Measurements from ENCODE around the gene CPSF7. TPM values are rescaled to one million over a fixed set of nuclear protein-coding genes. Genes with fewer than 3 reads are reported as not detected.
"Not testable (repeated sequence)": the region's sequence is repeated elsewhere in the genome, so short reads cannot be mapped to it uniquely, and the experiment has no call there.

The CPSF7 gene
- total RNA-seq, 1 donor from 2014 or later: 75.8 TPM

GRCh38 chr11:61401173-61401572, 28.6 kb downstream of the CPSF7 start:
- TF ChIP-seq, protein P1, sequence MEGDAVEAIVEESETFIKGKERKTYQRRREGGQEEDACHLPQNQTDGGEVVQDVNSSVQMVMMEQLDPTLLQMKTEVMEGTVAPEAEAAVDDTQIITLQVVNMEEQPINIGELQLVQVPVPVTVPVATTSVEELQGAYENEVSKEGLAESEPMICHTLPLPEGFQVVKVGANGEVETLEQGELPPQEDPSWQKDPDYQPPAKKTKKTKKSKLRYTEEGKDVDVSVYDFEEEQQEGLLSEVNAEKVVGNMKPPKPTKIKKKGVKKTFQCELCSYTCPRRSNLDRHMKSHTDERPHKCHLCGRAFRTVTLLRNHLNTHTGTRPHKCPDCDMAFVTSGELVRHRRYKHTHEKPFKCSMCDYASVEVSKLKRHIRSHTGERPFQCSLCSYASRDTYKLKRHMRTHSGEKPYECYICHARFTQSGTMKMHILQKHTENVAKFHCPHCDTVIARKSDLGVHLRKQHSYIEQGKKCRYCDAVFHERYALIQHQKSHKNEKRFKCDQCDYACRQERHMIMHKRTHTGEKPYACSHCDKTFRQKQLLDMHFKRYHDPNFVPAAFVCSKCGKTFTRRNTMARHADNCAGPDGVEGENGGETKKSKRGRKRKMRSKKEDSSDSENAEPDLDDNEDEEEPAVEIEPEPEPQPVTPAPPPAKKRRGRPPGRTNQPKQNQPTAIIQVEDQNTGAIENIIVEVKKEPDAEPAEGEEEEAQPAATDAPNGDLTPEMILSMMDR (IDR thresholded peaks at IDR 0.05): no peak
- Histone ChIP-seq H3K9me3 (no peaks in the 10 kb centered on the region), H3K4me1 (no peaks in the 10 kb centered on the region), H3K27me3 (no peaks in the 10 kb centered on the region), H3K36me3 (peaks cover 81% of the 10 kb centered on the region), H3K4me3 (no peak overlapping the region), H3K27ac (no peak overlapping the region)
- intact Hi-C loops (cut with DNase I): no loop called here
- DNase-seq (no peak), ATAC-seq (no peak)

DNA sequence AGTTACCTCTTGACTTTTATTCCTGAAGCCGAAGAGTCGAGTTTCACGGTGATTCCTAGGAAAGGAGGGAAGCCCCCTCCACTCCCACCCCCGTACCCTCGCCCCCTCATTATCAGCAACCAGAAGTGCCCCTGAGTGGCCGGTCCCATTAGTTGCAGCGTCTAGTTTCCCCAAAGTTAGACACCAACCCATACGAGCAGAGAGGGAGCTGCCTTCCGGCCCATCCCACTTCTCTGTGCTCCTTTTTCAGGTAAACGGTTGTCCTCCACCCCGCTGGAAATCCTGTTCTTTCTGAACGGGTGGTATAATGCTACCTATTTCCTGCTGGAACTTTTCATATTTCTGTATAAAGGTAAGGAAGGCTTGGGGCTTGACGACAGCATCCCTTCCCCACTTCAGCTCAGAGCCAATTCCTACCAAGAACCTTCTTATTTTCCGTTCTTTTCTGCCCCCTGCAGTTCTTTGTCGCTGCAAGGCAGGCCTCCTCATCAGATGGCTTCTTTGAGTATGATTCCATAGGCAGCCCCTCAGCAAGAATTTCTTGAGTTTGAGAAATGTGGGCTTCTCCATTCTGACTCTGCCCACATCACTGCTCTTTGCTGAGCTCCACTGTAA, 36.7 kb downstream of the CPSF7 start:
- ATAC-seq: no peak

GRCh38 chr11:61390161-61390560, 39.6 kb downstream of the CPSF7 start:
- intact Hi-C loops (cut with DNase I): no loop called here
- no peak overlapping the region for H3K27ac ChIP-seq
- H3K4me3 ChIP-seq: no peak overlapping the region
- no peak for DNase-seq
- H3K27me3 ChIP-seq: no peaks in the 10 kb centered on the region
- H3K4me1 ChIP-seq: peaks cover 14% of the 10 kb centered on the region
- no peak for ATAC-seq
- H3K36me3 ChIP-seq: peaks cover 10% of the 10 kb centered on the region
- TF ChIP-seq, protein P1 (IDR thresholded peaks at IDR 0.05): no peak
- no peaks in the 10 kb centered on the region for H3K9me3 ChIP-seq

More for the DNA sequence above, 36.7 kb downstream of the CPSF7 start:
- no peak for DNase-seq
- TF ChIP-seq, protein P1 (IDR thresholded peaks at IDR 0.05): no peak
- intact Hi-C loops (cut with DNase I): no loop called here
- Histone ChIP-seq H3K27me3 (no peaks in the 10 kb centered on the region), H3K27ac (peak overlapping the region; percentile 86), H3K9me3 (no peaks in the 10 kb centered on the region), H3K36me3 (peaks cover 30% of the 10 kb centered on the region), H3K4me1 (peaks cover 14% of the 10 kb centered on the region), H3K4me3 (peak overlapping the region; percentile 87)

DNA sequence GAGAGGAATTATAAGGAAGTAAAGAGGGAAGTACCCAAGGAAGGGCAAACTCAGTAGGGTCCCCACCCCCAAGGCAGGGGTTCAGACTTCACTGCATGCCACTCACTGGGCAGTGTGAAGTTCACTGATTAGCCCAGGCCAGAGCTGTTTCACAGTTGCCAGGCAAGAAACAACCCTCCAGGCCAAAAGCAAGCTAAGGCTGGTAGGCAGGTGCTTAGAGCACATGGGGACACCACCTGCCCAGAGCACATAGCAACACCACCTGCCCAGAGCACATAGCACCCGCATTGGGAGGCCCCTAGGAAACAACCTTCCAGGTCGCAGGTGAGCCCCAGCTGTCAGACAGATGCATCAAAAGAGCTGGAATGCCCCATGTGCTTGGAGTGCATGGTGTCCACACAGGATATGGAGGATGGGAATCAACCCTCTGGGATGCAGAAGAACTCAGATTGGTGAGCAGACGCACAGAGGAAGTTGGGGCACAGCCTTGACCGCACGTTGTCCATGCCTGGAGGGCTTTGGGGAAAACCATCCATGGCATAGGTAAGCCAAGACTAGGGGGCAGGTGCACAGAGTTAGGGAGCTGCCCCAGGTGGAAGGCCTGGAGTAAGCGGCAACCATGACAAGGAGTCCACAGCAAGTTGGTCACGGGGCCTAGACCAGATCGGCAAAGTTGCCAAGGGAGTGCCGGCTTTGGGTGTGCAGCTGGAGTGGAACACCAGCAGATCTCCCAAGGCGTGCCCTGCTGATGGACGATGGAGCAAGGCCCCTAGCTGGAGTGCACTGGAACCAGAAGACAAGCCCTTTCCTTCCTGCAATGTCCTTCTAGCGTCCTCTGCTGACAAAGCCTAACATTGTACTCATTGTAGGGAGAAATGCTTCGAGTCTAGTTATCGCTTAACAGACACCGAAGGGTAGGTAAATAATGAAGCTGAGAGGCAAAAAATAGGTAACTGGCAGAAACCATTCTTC, 45.2 kb downstream of the CPSF7 start:
- Histone ChIP-seq H3K4me1 (no peaks in the 10 kb centered on the region), H3K27me3 (no peaks in the 10 kb centered on the region), H3K27ac (no peak overlapping the region), H3K36me3 (no peaks in the 10 kb centered on the region), H3K4me3 (no peak overlapping the region), H3K9me3 (no peaks in the 10 kb centered on the region)
- peak; percentile 36 for DNase-seq
- intact Hi-C loops (cut with DNase I): no loop called here
- peak; percentile 19 for ATAC-seq
- TF ChIP-seq, protein P1 (IDR thresholded peaks at IDR 0.05): no peak

GRCh38 chr11:61383859-61384258, 45.9 kb downstream of the CPSF7 start:
- intact Hi-C loops (cut with DNase I); H3K4me3 ChIP-seq; H3K27me3 ChIP-seq; H3K36me3 ChIP-seq; H3K27ac ChIP-seq; DNase-seq; ATAC-seq; H3K4me1 ChIP-seq; H3K9me3 ChIP-seq: not testable (repeated sequence)

GRCh38 chr11:61380884-61381283, 48.9 kb downstream of the CPSF7 start:
- TF ChIP-seq, protein P1 (IDR thresholded peaks at IDR 0.05): no peak
- Histone ChIP-seq H3K27ac (no peak overlapping the region), H3K27me3 (no peaks in the 10 kb centered on the region), H3K9me3 (no peaks in the 10 kb centered on the region), H3K4me1 (peaks cover 6% of the 10 kb centered on the region), H3K4me3 (no peak overlapping the region), H3K36me3 (peaks cover 4% of the 10 kb centered on the region)
- ATAC-seq (no peak), DNase-seq (no peak)
- intact Hi-C loops (cut with DNase I): loop anchor here (2.0 kb wide), 1 partner anchor 42 kb away; no protein-coding TSS in a partner anchor

All from upper lobe of right lung (tissue), 1 donor.